K562 (cell line): ENCODE data around the gene BLTP3B. TPM values are rescaled to one million over a fixed set of nuclear protein-coding genes. Genes with fewer than 3 reads are reported as not detected.

ENCODE experiments used
- ARID4B ChIP-seq: sonication (generic); formaldehyde crosslinking; IDR thresholded peaks from 2 replicates; pipeline ENCODE4 v1.8.0; 2022; ENCODE audit warnings: mild to moderate bottlenecking, missing genetic modification reagents
- CEBPB ChIP-seq: fragments of 450-650 bp; IDR thresholded peaks from 2 replicates; pipeline ENCODE4 v1.6.1; 2016; ENCODE audit warnings: missing genetic modification characterization, missing compliant biosample characterization
- E2F1 ChIP-seq: sonication (generic); formaldehyde crosslinking; IDR thresholded peaks from 2 replicates; pipeline ENCODE4 v1.8.1; 2023; ENCODE audit warnings: mild to moderate bottlenecking, missing genetic modification reagents, moderate library complexity
- E4F1 ChIP-seq: fragments of 250-450 bp; sonication (Bioruptor Pico); IDR thresholded peaks from 2 replicates; pipeline ENCODE4 v1.5.0; 2021; ENCODE audit warnings: mild to moderate bottlenecking, borderline replicate concordance
- FOXA3 ChIP-seq, 2 experiments: fragments of 450-650 bp in 1 of 2; sonication (generic) in 1 of 2; formaldehyde crosslinking; IDR thresholded peaks in 1 of 2; conservative IDR thresholded peaks in 1 of 2; 2 replicates each; pipeline versions ENCODE4 v1.4.0 to v1.8.0; 2020 to 2022; ENCODE audit warnings: mild to moderate bottlenecking in 2 of 2, missing genetic modification reagents in 1 of 2
- FOXK2 ChIP-seq, 2 experiments: fragments of 450-650 bp; IDR thresholded peaks in 1 of 2; conservative IDR thresholded peaks in 1 of 2; 2 replicates each; pipeline ENCODE4 v1.6.1; 2016; ENCODE audit warnings: low read depth in 2 of 2, mild to moderate bottlenecking in 1 of 2
- HDAC3 ChIP-seq: fragments of 450-650 bp; IDR thresholded peaks from 2 replicates; pipeline ENCODE4 v1.6.1; 2018; ENCODE audit warnings: borderline replicate concordance, mild to moderate bottlenecking, moderate library complexity; ENCODE audit not compliant: partially characterized antibody
- HLTF ChIP-seq: fragments of 450-650 bp; IDR thresholded peaks from 2 replicates; pipeline ENCODE4 v1.6.1; 2016
- KAT8 ChIP-seq: fragments of 450-650 bp; IDR thresholded peaks from 2 replicates; pipeline ENCODE4 v1.6.1; 2016; ENCODE audit warnings: low read depth, mild to moderate bottlenecking
- NFIX ChIP-seq: fragments of 250-450 bp; sonication (Bioruptor Pico); IDR thresholded peaks from 2 replicates; pipeline ENCODE4 v1.4.0; 2020; ENCODE audit warnings: low read depth, mild to moderate bottlenecking, moderate library complexity
- NR1H2 ChIP-seq: sonication (generic); formaldehyde crosslinking; IDR thresholded peaks from 2 replicates; pipeline ENCODE4 v1.4.0; 2020; ENCODE audit warnings: mild to moderate bottlenecking, missing genetic modification reagents
- NR4A1 ChIP-seq, 2 experiments: fragments of 250-450 bp in 1 of 2; fragments of 450-650 bp in 1 of 2; sonication (Bioruptor Pico) in 1 of 2; IDR thresholded peaks; 2 replicates each; pipeline versions ENCODE4 v1.4.0 to v1.6.1; 2016 to 2020; ENCODE audit warnings: mild to moderate bottlenecking in 2 of 2, missing compliant biosample characterization in 1 of 2, missing genetic modification characterization in 1 of 2, moderate library complexity in 1 of 2
- PTBP1 ChIP-seq: fragments of 200-400 bp; formaldehyde crosslinking; IDR thresholded peaks from 2 replicates; pipeline ENCODE4 v1.6.1; 2017; ENCODE audit warnings: low read depth, low read length
- RBM25 ChIP-seq: fragments of 200-400 bp; formaldehyde crosslinking; IDR thresholded peaks from 2 replicates; pipeline ENCODE4 v1.6.1; 2018; ENCODE audit warnings: low read length, low read depth, moderate library complexity; ENCODE audit not compliant: severe bottlenecking
- RNF219 ChIP-seq: fragments of 250-450 bp; sonication (Bioruptor Pico); IDR thresholded peaks from 2 replicates; pipeline ENCODE4 v1.5.0; 2022; ENCODE audit warnings: mild to moderate bottlenecking
- SNIP1 ChIP-seq: fragments of 450-650 bp; IDR thresholded peaks from 2 replicates; pipeline ENCODE4 v1.7.1; 2017; ENCODE audit warnings: low read depth, mild to moderate bottlenecking
- ZNF785 ChIP-seq: fragments of 250-450 bp; sonication (Bioruptor Pico); IDR thresholded peaks from 2 replicates; pipeline ENCODE4 v1.4.0; 2020; ENCODE audit warnings: mild to moderate bottlenecking
- polyA plus RNA-seq, 8 experiments: library from polyadenylated mRNA; depleted of rRNA in 4 of 8; stranded (reverse) in 5 of 8; unstranded in 3 of 8; fragments of >200 nt; fragmentation: Nextera tagmentation in 2 of 8; fragmentation: Illumina TruSeq in 1 of 8; extraction: Ambion mirVana in 2 of 8; extraction: Trizol in 1 of 8; gene quantifications; 2 replicates each; pipeline versions ENCODE4 v1.2.1 to v1.2.3, GENCODE V29; 2011 to 2014; ENCODE audit warnings: inconsistent platforms in 1 of 8, missing spikeins in 1 of 8
- total RNA-seq, 7 experiments: library from RNA; depleted of rRNA in 6 of 7; stranded (reverse); fragments of >200 nt in 6 of 7; fragmentation: Illumina TruSeq in 2 of 7; extraction: Trizol in 2 of 7; gene quantifications; 2 replicates each; pipeline versions ENCODE4 v1.2.1 to v1.2.3, GENCODE V29; 2011 to 2021; ENCODE audit warnings: low replicate concordance in 1 of 7

Gene BLTP3B
- total and polyA plus RNA-seq, 9 of the 15 experiments (the other 6 are each of a cell fraction or from before 2014, with no cell fraction given): 3.9 to 27.4 (median 19.7) TPM

DNA sequence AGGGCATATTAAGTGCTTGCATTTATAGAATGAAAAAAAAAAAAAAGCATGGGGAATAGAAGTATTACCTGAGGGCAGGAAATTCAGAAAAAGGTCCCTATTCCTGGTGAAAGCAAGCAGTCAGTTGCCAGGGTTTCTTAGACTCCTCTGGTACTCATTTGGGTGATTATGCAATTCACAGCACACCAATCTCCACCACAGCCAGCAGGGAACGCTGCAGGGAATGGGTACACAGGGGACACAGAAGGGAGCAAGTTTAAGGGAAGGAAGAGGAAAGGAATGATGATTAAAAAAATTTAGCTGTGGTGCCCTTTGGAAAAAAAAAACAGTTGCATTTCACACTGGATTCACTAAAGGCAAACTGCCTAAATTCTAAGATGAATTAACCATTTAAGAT, 14.2 kb downstream of the BLTP3B start (continued):
- TF ChIP-seq RNF219 (CRISPR knock-in tag): no peak
- no peak for TF ChIP-seq RBM25
- no peak for TF ChIP-seq ZNF785 (CRISPR knock-in tag)
- no peak for TF ChIP-seq SNIP1
- TF ChIP-seq E4F1: no peak
- TF ChIP-seq HLTF: no peak
- TF ChIP-seq E2F1 (CRISPR knock-in tag): no peak
- TF ChIP-seq CEBPB (tag): peak; percentile 96
- no peak for TF ChIP-seq NR1H2 (CRISPR knock-in tag)
- no peak for TF ChIP-seq ARID4B (CRISPR knock-in tag)
- TF ChIP-seq NFIX (CRISPR knock-in tag): no peak
- no peak for TF ChIP-seq FOXA3 (CRISPR knock-in tag; conservative IDR thresholded peaks at IDR 0.05 in 1 of 2, IDR thresholded peaks at IDR 0.05 in 1 of 2)
- no peak for TF ChIP-seq HDAC3
- no peak for TF ChIP-seq NR4A1 (CRISPR knock-in tag; IDR thresholded peaks at IDR 0.05)
- TF ChIP-seq NR4A1 (tag; IDR thresholded peaks at IDR 0.05): no peak
- TF ChIP-seq FOXK2 (conservative IDR thresholded peaks at IDR 0.05 in 1 of 2, IDR thresholded peaks at IDR 0.05 in 1 of 2; ENCODE audit: low read depth in 2 of 2): peak in 1 of 2 experiments; percentile 52; a peak in 1 of 4 replicates
- no peak for TF ChIP-seq PTBP1
- TF ChIP-seq KAT8: no peak
